Trophoblast cell (in vitro differentiated cells and primary cell): ENCODE data around the gene GGCX.

Experiments
- DNase-seq, 2 donors: peaks; one replicate each; pipeline ENCODE4 v3.0.0-alpha.2; 2016
- H2AFZ ChIP-seq: 2 replicates; pipeline ENCODE4 v1.6.1; 2013; ENCODE audit warnings: low read length, moderate library complexity, mild to moderate bottlenecking; ENCODE audit not compliant: insufficient read depth, poor library complexity
- H2AK5ac ChIP-seq: 2 replicates; pipeline ENCODE4 v1.6.1; 2013; ENCODE audit warnings: mild to moderate bottlenecking, low read length
- H2BK120ac ChIP-seq: 2 replicates; pipeline ENCODE4 v1.6.1; 2013; ENCODE audit warnings: low read length, mild to moderate bottlenecking, moderate library complexity; ENCODE audit not compliant: insufficient read depth, poor library complexity
- H2BK12ac ChIP-seq: 2 replicates; pipeline ENCODE4 v1.6.1; 2013; ENCODE audit warnings: mild to moderate bottlenecking, low read length, moderate library complexity
- H2BK5ac ChIP-seq: 2 replicates; pipeline ENCODE4 v1.6.1; 2013; ENCODE audit warnings: low read length, low read depth, moderate library complexity, mild to moderate bottlenecking; ENCODE audit not compliant: poor library complexity
- H3K14ac ChIP-seq: 2 replicates; pipeline ENCODE4 v1.6.1; 2013; ENCODE audit warnings: mild to moderate bottlenecking, low read length
- H3K18ac ChIP-seq: 2 replicates; pipeline ENCODE4 v1.6.1; 2013; ENCODE audit warnings: mild to moderate bottlenecking, low read length
- H3K23ac ChIP-seq: 2 replicates; pipeline ENCODE4 v1.6.1; 2013; ENCODE audit warnings: low read length
- H3K27ac ChIP-seq: 2 replicates; pipeline ENCODE4 v1.5.1; 2013; ENCODE audit warnings: low read depth, mild to moderate bottlenecking, inconsistent platforms, low read length, moderate library complexity
- H3K27me3 ChIP-seq: 2 replicates; pipeline ENCODE4 v1.6.1; 2013; ENCODE audit warnings: inconsistent platforms, mild to moderate bottlenecking, low read length, moderate library complexity; ENCODE audit not compliant: insufficient read depth
- H3K36me3 ChIP-seq, 2 experiments: 1 replicate in 1 of 2; 2 replicates in 1 of 2; pipeline ENCODE4 v1.6.1; 2013; ENCODE audit warnings: low read length in 2 of 2, mild to moderate bottlenecking in 2 of 2, moderate library complexity in 1 of 2; ENCODE audit not compliant: insufficient read depth in 2 of 2, control insufficient read depth in 1 of 2
- H3K4ac ChIP-seq: 2 replicates; pipeline ENCODE4 v1.6.1; 2013; ENCODE audit warnings: low read depth, mild to moderate bottlenecking, low read length, moderate library complexity
- H3K4me1 ChIP-seq, 2 experiments: 1 replicate in 1 of 2; 2 replicates in 1 of 2; pipeline ENCODE4 v1.6.1; 2013; ENCODE audit warnings: low read length in 2 of 2, mild to moderate bottlenecking in 2 of 2, moderate library complexity in 1 of 2; ENCODE audit not compliant: insufficient read depth in 2 of 2, control insufficient read depth in 1 of 2
- H3K4me2 ChIP-seq: 2 replicates; pipeline ENCODE4 v1.6.1; 2013; ENCODE audit warnings: inconsistent platforms, mild to moderate bottlenecking, low read length, moderate library complexity
- H3K4me3 ChIP-seq: 2 replicates; pipeline ENCODE4 v1.5.1; 2013; ENCODE audit warnings: mild to moderate bottlenecking, low read depth, low read length, inconsistent platforms
- H3K79me1 ChIP-seq: one replicate; pipeline ENCODE4 v1.6.1; 2013; ENCODE audit warnings: low read length
- H3K79me2 ChIP-seq: 2 replicates; pipeline ENCODE4 v1.6.1; 2013; ENCODE audit warnings: low read length, mild to moderate bottlenecking; ENCODE audit not compliant: control insufficient read depth, insufficient read depth, poor library complexity
- H3K9ac ChIP-seq: 2 replicates; pipeline ENCODE4 v1.6.1; 2013; ENCODE audit warnings: mild to moderate bottlenecking, low read length
- H3K9me3 ChIP-seq: 2 replicates; pipeline ENCODE4 v1.6.1; 2013; ENCODE audit warnings: low read depth, mild to moderate bottlenecking, control low read depth, inconsistent platforms, low read length; ENCODE audit not compliant: insufficient read depth
- H4K12ac ChIP-seq: 2 replicates; pipeline ENCODE4 v1.6.1; 2013; ENCODE audit warnings: low read depth, mild to moderate bottlenecking, low read length, moderate library complexity
- H4K8ac ChIP-seq: 2 replicates; pipeline ENCODE4 v1.6.1; 2013; ENCODE audit warnings: low read depth, mild to moderate bottlenecking, low read length, moderate library complexity
- H4K91ac ChIP-seq: one replicate; pipeline ENCODE4 v1.6.1; 2013; ENCODE audit warnings: low read depth, mild to moderate bottlenecking, low read length, moderate library complexity
- WGBS: extraction: QIAGEN DNeasy Blood & Tissue Kit; methylation state at CpG from one replicate; pipeline ENCODE4 v1.1.7; 2013; ENCODE audit warnings: missing lambda C conversion rate; ENCODE audit not compliant: insufficient read length, insufficient coverage; ENCODE audit errors: extremely low coverage; 5-methylcytosine and 5-hydroxymethylcytosine counted together

The GGCX gene

DNA sequence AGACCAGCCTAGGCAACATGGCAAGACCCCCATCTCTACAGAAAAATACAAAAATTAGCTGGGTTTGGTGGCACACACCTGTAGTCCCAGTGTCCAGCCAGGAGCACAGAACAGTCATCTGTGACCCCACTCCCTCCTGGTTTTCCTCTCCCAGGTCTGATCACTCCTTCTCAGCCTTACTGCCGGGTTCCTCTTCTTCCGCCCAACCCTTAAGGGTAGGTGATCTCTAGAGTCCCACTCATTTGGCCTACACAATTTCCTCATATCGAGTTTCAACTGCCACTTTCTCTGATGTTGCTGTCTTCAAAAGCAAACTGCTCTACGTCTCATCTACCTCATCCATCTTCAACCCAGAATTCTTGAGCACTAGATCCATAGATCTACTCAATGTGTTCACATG, 35.7 kb downstream of the GGCX start:
- Histone ChIP-seq H3K14ac (no peak overlapping the region), H2BK120ac (no peak overlapping the region), H3K9ac (no peak overlapping the region), H3K4me1 (peaks cover 8 to 9% of the 10 kb centered on the region in 2 experiments), H3K18ac (no peak overlapping the region), H3K4me3 (no peak overlapping the region), H4K91ac (no peak overlapping the region), H3K79me2 (no peaks in the 10 kb centered on the region), H2BK12ac (no peak overlapping the region), H3K27ac (no peak overlapping the region), H3K27me3 (no peaks in the 10 kb centered on the region), H3K36me3 (no peaks in the 10 kb centered on the region), H3K4me2 (no peak overlapping the region), H2AFZ (no peak overlapping the region), H2AK5ac (no peak overlapping the region), H3K4ac (no peak overlapping the region), H3K79me1 (peaks cover 2% of the 10 kb centered on the region), H3K9me3 (no peaks in the 10 kb centered on the region), H3K23ac (no peak overlapping the region), H4K8ac (no peak overlapping the region), H4K12ac (no peak overlapping the region), H2BK5ac (no peak overlapping the region)
- no CpG with 5 or more reads among the region's 4 CpGs for WGBS
- no peak for DNase-seq

- no peak overlapping the region for H3K4me2 ChIP-seq
- no CpG with 5 or more reads among the region's 5 CpGs for WGBS
- no peaks in the 10 kb centered on the region for H3K9me3 ChIP-seq
- no peaks in the 10 kb centered on the region for H3K36me3 ChIP-seq
- no peak overlapping the region for H3K4ac ChIP-seq
- no peak overlapping the region for H4K12ac ChIP-seq
- no peaks in the 10 kb centered on the region for H3K79me2 ChIP-seq
- H3K79me1 ChIP-seq: peaks cover 2% of the 10 kb centered on the region
- H2BK120ac ChIP-seq: no peak overlapping the region
- H3K4me1 ChIP-seq: peaks cover 8 to 9% of the 10 kb centered on the region in 2 experiments
- H2BK5ac ChIP-seq: no peak overlapping the region
- no peak for DNase-seq
- no peak overlapping the region for H2AK5ac ChIP-seq
- H3K9ac ChIP-seq: no peak overlapping the region
- H3K27me3 ChIP-seq: no peaks in the 10 kb centered on the region
- no peak overlapping the region for H4K8ac ChIP-seq
- H4K91ac ChIP-seq: no peak overlapping the region
- H2AFZ ChIP-seq: no peak overlapping the region
- no peak overlapping the region for H3K4me3 ChIP-seq
- no peak overlapping the region for H3K23ac ChIP-seq
- H3K18ac ChIP-seq: no peak overlapping the region
- H3K27ac ChIP-seq: no peak overlapping the region
- H2BK12ac ChIP-seq: no peak overlapping the region
- H3K14ac ChIP-seq: no peak overlapping the region
Measured at GRCh38 chr2:85525029-85525428, 36.3 kb downstream of the GGCX start.

DNA sequence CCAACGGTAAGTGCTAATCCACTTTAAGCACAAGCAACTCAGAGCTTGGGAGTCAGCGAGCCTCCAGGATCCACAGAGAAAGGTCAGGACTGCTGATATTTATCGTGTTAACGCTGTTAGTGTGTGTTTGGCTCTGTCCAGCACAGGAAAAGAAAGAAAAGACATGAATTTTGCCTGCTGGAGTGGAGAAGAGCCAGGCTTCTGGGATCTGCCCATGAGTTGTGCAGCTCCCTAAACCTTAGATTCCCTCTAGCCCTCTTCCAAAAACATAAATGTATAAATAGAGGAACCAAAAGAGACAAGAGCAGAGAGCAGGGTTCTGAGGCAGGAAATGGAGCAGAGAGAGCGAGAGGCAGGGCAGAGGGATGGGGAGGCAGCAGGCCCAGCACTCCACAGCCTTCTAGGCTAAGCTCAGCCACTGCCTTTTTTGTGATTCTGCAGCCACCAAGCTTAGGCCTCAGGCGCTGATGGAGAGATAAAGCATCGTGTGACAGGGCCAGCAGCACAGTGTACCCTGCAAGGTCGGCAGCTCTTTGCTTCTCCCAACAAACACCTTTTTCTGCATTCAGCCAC, 36.9 kb downstream of the GGCX start:
- no peak overlapping the region for H2BK12ac ChIP-seq
- H3K4me2 ChIP-seq: no peak overlapping the region
- H3K4ac ChIP-seq: no peak overlapping the region
- no peaks in the 10 kb centered on the region for H3K79me2 ChIP-seq
- H2BK120ac ChIP-seq: no peak overlapping the region
- H3K27ac ChIP-seq: no peak overlapping the region
- no peak overlapping the region for H3K4me3 ChIP-seq
- no CpG with 5 or more reads among the region's 8 CpGs for WGBS
- no peak overlapping the region for H3K9ac ChIP-seq
- no peaks in the 10 kb centered on the region for H3K9me3 ChIP-seq
- no peak overlapping the region for H4K8ac ChIP-seq
- H3K14ac ChIP-seq: no peak overlapping the region
- H3K27me3 ChIP-seq: no peaks in the 10 kb centered on the region
- H3K4me1 ChIP-seq: peaks cover 8 to 9% of the 10 kb centered on the region in 2 experiments
- H3K36me3 ChIP-seq: no peaks in the 10 kb centered on the region
- H3K18ac ChIP-seq: no peak overlapping the region
- no peak overlapping the region for H2AFZ ChIP-seq
- H2BK5ac ChIP-seq: no peak overlapping the region
- peak; percentile 62 to 87 for DNase-seq
- H4K91ac ChIP-seq: no peak overlapping the region
- peaks cover 2% of the 10 kb centered on the region for H3K79me1 ChIP-seq
- H3K23ac ChIP-seq: no peak overlapping the region
- no peak overlapping the region for H4K12ac ChIP-seq
- no peak overlapping the region for H2AK5ac ChIP-seq

DNA sequence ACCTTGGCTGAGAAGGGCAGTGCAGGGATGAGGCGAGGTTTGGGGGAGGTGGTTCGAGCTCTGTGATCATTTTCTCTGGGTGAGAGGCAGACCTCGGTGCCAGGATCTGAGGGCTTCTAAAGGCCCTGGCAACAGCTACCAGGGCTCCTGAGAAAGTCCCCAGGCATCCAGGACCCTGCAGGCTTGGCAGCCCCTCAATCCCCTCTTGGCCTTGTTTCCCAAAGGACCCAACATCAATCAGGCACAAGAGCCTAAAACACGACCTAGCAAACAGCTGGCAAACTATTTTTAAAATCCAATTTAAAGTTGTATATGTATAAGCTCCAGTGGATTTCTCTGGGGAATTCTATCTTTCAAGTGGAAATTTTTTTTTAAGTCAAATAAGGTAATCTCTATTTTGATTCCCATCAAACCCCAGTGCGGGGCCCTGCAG, 37.4 kb downstream of the GGCX start:
- no peaks in the 10 kb centered on the region for H3K36me3 ChIP-seq
- H3K9ac ChIP-seq: no peak overlapping the region
- H3K23ac ChIP-seq: no peak overlapping the region
- DNase-seq: no peak
- H3K79me1 ChIP-seq: peaks cover 2% of the 10 kb centered on the region
- H3K9me3 ChIP-seq: no peaks in the 10 kb centered on the region
- H4K91ac ChIP-seq: no peak overlapping the region
- no peak overlapping the region for H3K4ac ChIP-seq
- no peak overlapping the region for H2BK12ac ChIP-seq
- no peak overlapping the region for H2AFZ ChIP-seq
- H3K27ac ChIP-seq: no peak overlapping the region
- H2AK5ac ChIP-seq: no peak overlapping the region
- H2BK120ac ChIP-seq: no peak overlapping the region
- no CpG with 5 or more reads among the region's 5 CpGs for WGBS
- peaks cover 8 to 9% of the 10 kb centered on the region in 2 experiments for H3K4me1 ChIP-seq
- H3K4me2 ChIP-seq: no peak overlapping the region
- no peaks in the 10 kb centered on the region for H3K79me2 ChIP-seq
- H2BK5ac ChIP-seq: no peak overlapping the region
- no peak overlapping the region for H4K12ac ChIP-seq
- H4K8ac ChIP-seq: no peak overlapping the region
- no peaks in the 10 kb centered on the region for H3K27me3 ChIP-seq
- no peak overlapping the region for H3K4me3 ChIP-seq
- H3K18ac ChIP-seq: no peak overlapping the region
- no peak overlapping the region for H3K14ac ChIP-seq
